Spleen (tissue), 11 donors: ENCODE measurements around the gene TNFRSF12A. TPM values are rescaled to one million over a fixed set of nuclear protein-coding genes. Genes with fewer than 3 reads are reported as not detected.
"Not testable (repeated sequence)": the region's sequence is repeated elsewhere in the genome, so short reads cannot be mapped to it uniquely, and the experiment has no call there.

Experiments
- DNase-seq: peaks from one replicate; pipeline ENCODE4 v3.0.0-alpha.2; 2020
- H3K27ac ChIP-seq, 8 donors: fragments of 200-600 bp; sonication (generic) in 7 of 8; 1 replicate in 4 of 8; 2 replicates in 4 of 8; pipeline versions ENCODE4 v1.5.0 to v1.8.0; 2016 to 2021; ENCODE audit warnings: inconsistent platforms in 4 of 8, mild to moderate bottlenecking in 4 of 8, moderate library complexity in 1 of 8
- H3K27me3 ChIP-seq, 7 donors: fragments of 200-600 bp; sonication (generic) in 6 of 7; replicated peaks in 1 of 7; 1 replicate in 4 of 7; 2 replicates in 3 of 7; pipeline versions ENCODE4 v1.5.0 to v1.8.0; 2016 to 2021; ENCODE audit warnings: inconsistent platforms in 3 of 7, mild to moderate bottlenecking in 1 of 7
- H3K36me3 ChIP-seq, 6 donors: fragments of 200-600 bp; sonication (generic) in 5 of 6; 1 replicate in 4 of 6; 2 replicates in 2 of 6; pipeline versions ENCODE4 v1.5.0 to v1.8.0; 2016 to 2021; ENCODE audit warnings: inconsistent platforms in 2 of 6
- H3K4me1 ChIP-seq, 6 donors: fragments of 200-600 bp; sonication (generic) in 5 of 6; 1 replicate in 3 of 6; 2 replicates in 3 of 6; pipeline versions ENCODE4 v1.5.0 to v1.8.0; 2016 to 2021; ENCODE audit warnings: inconsistent platforms in 3 of 6
- H3K4me3 ChIP-seq, 8 donors: fragments of 200-600 bp; sonication (generic) in 7 of 8; 1 replicate in 4 of 8; 2 replicates in 4 of 8; pipeline versions ENCODE4 v1.5.0 to v1.8.0; 2016 to 2021; ENCODE audit warnings: inconsistent platforms in 4 of 8, mild to moderate bottlenecking in 4 of 8, moderate library complexity in 2 of 8
- H3K9me3 ChIP-seq, 8 donors: fragments of 200-600 bp; sonication (generic) in 7 of 8; 1 replicate in 4 of 8; 2 replicates in 4 of 8; pipeline versions ENCODE4 v1.5.0 to v1.8.0; 2016 to 2021; ENCODE audit warnings: inconsistent platforms in 4 of 8
- CTCF ChIP-seq, 11 experiments: fragments of 200-600 bp in 7 of 11; fragments of 450-650 bp in 4 of 11; sonication (generic) in 4 of 11; IDR thresholded peaks in 8 of 11; conservative IDR thresholded peaks in 3 of 11; 1 replicate in 7 of 11; 2 replicates in 4 of 11; pipeline versions ENCODE4 v1.4.0 to v1.8.0; 2016 to 2021; ENCODE audit warnings: antibody characterized with exemption in 11 of 11, inconsistent platforms in 4 of 11, mild to moderate bottlenecking in 1 of 11
- POLR2A ChIP-seq, 3 donors: fragments of 450-650 bp; IDR thresholded peaks; one replicate each; pipeline ENCODE4 v1.5.1; 2017; ENCODE audit warnings: antibody characterized with exemption in 3 of 3, mild to moderate bottlenecking in 1 of 3
- POLR2AphosphoS5 ChIP-seq, 3 donors: sonication (generic); formaldehyde crosslinking; IDR thresholded peaks; one replicate each; pipeline ENCODE4 v1.5.1; 2017; ENCODE audit warnings: antibody characterized with exemption in 3 of 3
- WGBS, 5 donors: extraction: QIAGEN DNeasy Blood & Tissue Kit in 3 of 5; methylation state at CpG; one replicate each; pipeline versions ENCODE4 v1.1.5 to v1.1.7; 2013 to 2018; 5-methylcytosine and 5-hydroxymethylcytosine counted together
- intact Hi-C: fragments of 100-400 bp; cut with DNase I; formaldehyde crosslinking; loops from one replicate; pipeline ENCODE4 v1.15.0; 2023; ENCODE audit warnings: low total_unique reads
- polyA plus RNA-seq, 3 donors: library from polyadenylated mRNA; stranded (reverse); fragments of 200-250 nt; gene quantifications; one replicate each; pipeline ENCODE4 v1.2.1, GENCODE V29; 2013
- total RNA-seq, 7 donors: library from RNA; depleted of rRNA in 3 of 7; stranded (reverse); fragments of >200 nt in 3 of 7; fragmentation: NEBNext Ultra II Directional in 4 of 7; extraction: Animal tissue kit (Norgen Biotek cat#: 25700) in 4 of 7; gene quantifications; one replicate each; pipeline versions ENCODE4 v1.1.0 to v1.2.1, GENCODE V29; 2016 to 2021
- donor health status: healthy with polysubstance abuse.
- donor health status: DM: no; HTN: no; CAD: no; lungs with moderate emphysema.
- donor health status: DM: no; HTN: no; CAD: no.
- donor health status: Bipolar disorder and iron deficiency.
- donor health status: healthy.
- donor health status: DM: no; HTN: no; CAD: no.
- donor health status: DM: yes; HTN: yes; CAD: no.

Gene TNFRSF12A
- total and polyA plus RNA-seq, 10 donors, result 2.0 to 26.1 (median 8.0) TPM

GRCh38 chr16:3051009-3051408, 30.8 kb downstream of the TNFRSF12A start:
- Histone ChIP-seq H3K4me1 (peaks cover 15 to 83% (median 29%) of the 10 kb centered on the region in 6 donors), H3K4me3 (peak overlapping the region in 3 of 8 donors; percentile 26 to 84 (median 63)), H3K9me3 (no peaks in the 10 kb centered on the region), H3K27me3 (peaks cover 0 to 45% (median 21%) of the 10 kb centered on the region in 7 donors), H3K27ac (peak overlapping the region in 7 of 8 donors; percentile 53 to 95 (median 81)), H3K36me3 (peaks cover 0 to 24% (median 0%) of the 10 kb centered on the region in 6 donors)
- 20 to 39% (median 23%) methylated on average over 4 of the region's 4 CpGs for WGBS, 5 donors
- DNase-seq, result no peak
- no peak for TF ChIP-seq CTCF (IDR thresholded peaks at IDR 0.05 in 8 of 11, conservative IDR thresholded peaks at IDR 0.05 in 3 of 11)
- TF ChIP-seq POLR2A (IDR thresholded peaks at IDR 0.05), result no peak
- no peak for TF ChIP-seq POLR2AphosphoS5 (IDR thresholded peaks at IDR 0.05)
- intact Hi-C loops, result loop anchor here (10.0 kb wide), 1 partner anchor 114 kb away; no protein-coding TSS in a partner anchor

GRCh38 chr16:3051494-3051893, 31.3 kb downstream of the TNFRSF12A start:
- WGBS, 5 donors, result 50 to 80% (median 57%) methylated on average over 9 of the region's 9 CpGs
- Histone ChIP-seq H3K4me3 (peak overlapping the region in 1 of 8 donors; percentile 84), H3K4me1 (peaks cover 10 to 83% (median 28%) of the 10 kb centered on the region in 6 donors), H3K27ac (peak overlapping the region in 7 of 8 donors; percentile 51 to 95 (median 81)), H3K9me3 (no peaks in the 10 kb centered on the region), H3K27me3 (peaks cover 0 to 40% (median 16%) of the 10 kb centered on the region in 7 donors), H3K36me3 (peaks cover 0 to 28% (median 0%) of the 10 kb centered on the region in 6 donors)
- intact Hi-C loops, result loop anchor here (10.0 kb wide), 1 partner anchor 113 kb away; no protein-coding TSS in a partner anchor
- no peak for DNase-seq
- TF ChIP-seq POLR2A (IDR thresholded peaks at IDR 0.05) (no peak), POLR2AphosphoS5 (IDR thresholded peaks at IDR 0.05) (peak; percentile 50 to 77 (median 57))

- H3K4me3 ChIP-seq, result peak overlapping the region in 1 of 8 donors; percentile 84
- peaks cover 0 to 41% (median 0%) of the 10 kb centered on the region in 6 donors for H3K36me3 ChIP-seq
- H3K27ac ChIP-seq, result peak overlapping the region in 7 of 8 donors; percentile 46 to 95 (median 73)
- H3K9me3 ChIP-seq, DNase-seq: not testable (repeated sequence)
- WGBS, 5 donors, result 65 to 80% (median 74%) methylated on average over 7 to 11 of the region's 12 CpGs
- peaks cover 9 to 85% (median 31%) of the 10 kb centered on the region in 6 donors for H3K4me1 ChIP-seq
- TF ChIP-seq POLR2AphosphoS5 (IDR thresholded peaks at IDR 0.05), result peak in 2 of 3 donors; percentile 9 to 64
- intact Hi-C loops, result loop anchor here (10.0 kb wide), 1 partner anchor 112 kb away; no protein-coding TSS in a partner anchor
- peaks cover 0 to 28% (median 4%) of the 10 kb centered on the region in 7 donors for H3K27me3 ChIP-seq
These were observed 32.6 kb downstream of the TNFRSF12A start for GRCh38 chr16:3052571-3053329.

GRCh38 chr16:3053330-3053710, 33.2 kb downstream of the TNFRSF12A start:
- DNase-seq, H3K9me3 ChIP-seq: not testable (repeated sequence)
- Histone ChIP-seq H3K27me3 (peaks cover 0 to 22% (median 0%) of the 10 kb centered on the region in 7 donors), H3K36me3 (peaks cover 0 to 46% (median 0%) of the 10 kb centered on the region in 6 donors), H3K27ac (peak overlapping the region in 7 of 8 donors; percentile 46 to 95 (median 73)), H3K4me3 (peak overlapping the region in 1 of 8 donors; percentile 37), H3K4me1 (peaks cover 15 to 85% (median 36%) of the 10 kb centered on the region in 6 donors)
- intact Hi-C loops, result loop anchor here (10.0 kb wide), 1 partner anchor 111 kb away; no protein-coding TSS in a partner anchor
- 58 to 93% (median 76%) methylated on average over 6 to 13 of the region's 13 CpGs for WGBS, 5 donors
- peak in 1 of 3 donors; percentile 50 for TF ChIP-seq POLR2AphosphoS5 (IDR thresholded peaks at IDR 0.05)

- H3K9me3 ChIP-seq, result no peaks in the 10 kb centered on the region
- intact Hi-C loops, result loop anchor here (5.0 to 10.0 kb wide), 2 partner anchors 72 to 110 kb away; no protein-coding TSS in a partner anchor
- H3K36me3 ChIP-seq, result peaks cover 0 to 46% (median 0%) of the 10 kb centered on the region in 6 donors
- peaks cover 0 to 4% (median 0%) of the 10 kb centered on the region in 7 donors for H3K27me3 ChIP-seq
- 46 to 61% (median 48%) methylated on average over 17 of the region's 17 CpGs for WGBS, 5 donors
- TF ChIP-seq CTCF (IDR thresholded peaks at IDR 0.05 in 8 of 11, conservative IDR thresholded peaks at IDR 0.05 in 3 of 11) (no peak), POLR2A (IDR thresholded peaks at IDR 0.05) (no peak), POLR2AphosphoS5 (IDR thresholded peaks at IDR 0.05) (peak; percentile 41 to 81 (median 76))
- DNase-seq, result peak; percentile 86
- peak overlapping the region; percentile 37 to 96 (median 76) for H3K27ac ChIP-seq
- peak overlapping the region in 3 of 8 donors; percentile 6 to 50 (median 17) for H3K4me3 ChIP-seq
- H3K4me1 ChIP-seq, result peaks cover 19 to 85% (median 51%) of the 10 kb centered on the region in 6 donors
These were observed 35.0 kb downstream of the TNFRSF12A start for GRCh38 chr16:3054965-3055733.
